ENCODE measurements around the gene TRIP13. TPM values are rescaled to one million over a fixed set of nuclear protein-coding genes. Genes with fewer than 3 reads are reported as not detected.

Gene TRIP13
- total RNA-seq, 1 experiment from 2014 or later = 42.6 TPM

DNA sequence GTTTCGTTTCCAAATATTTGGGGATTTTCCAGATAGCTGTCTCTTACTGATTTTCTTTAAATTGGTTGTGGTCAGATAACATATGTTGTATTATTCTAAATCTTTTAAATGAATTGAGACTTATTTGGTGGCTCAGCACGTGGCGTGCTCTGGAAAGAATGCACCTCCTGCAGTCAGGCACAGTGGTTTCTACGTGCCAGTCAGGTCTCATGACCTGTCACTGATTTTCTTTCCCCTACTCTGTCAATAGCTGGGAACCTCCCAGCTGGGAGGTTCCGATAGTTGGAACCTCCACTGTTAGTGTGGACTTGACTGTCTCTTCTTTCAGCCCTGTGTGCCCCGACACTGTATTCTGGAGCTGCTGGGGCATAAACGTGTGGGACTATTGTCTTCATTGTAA lies 27.6 kb downstream of the TRIP13 start:
- Mint-ChIP-seq H3K27me3 (ENCODE audit: low read depth) (peaks cover 14% of the 10 kb centered on the region), H3K36me3 (ENCODE audit: insufficient read depth in 1 of 3, low read depth in 3 of 3) (peaks cover 10 to 38% (median 32%) of the 10 kb centered on the region in 3 experiments; a peak in 6 of 7 replicates), H3K27ac (no peak overlapping the region), H3K4me1 (peaks cover 0 to 7% of the 10 kb centered on the region in 2 experiments; a peak in 2 of 4 replicates), H3K4me3 (no peak overlapping the region), H3K9me3 (no peaks in the 10 kb centered on the region)
- Histone ChIP-seq H4K8ac (replicated peaks; ENCODE audit: insufficient read length, low read depth, low read length) (no peak overlapping the region), H3K27ac (ENCODE audit: insufficient read length, low read depth, low read length) (no peak overlapping the region), H3K79me1 (ENCODE audit: insufficient read depth, low read depth, low read length, poor library complexity, severe bottlenecking) (no peaks in the 10 kb centered on the region), H3K56ac (ENCODE audit: insufficient read length, low read depth, low read length) (no peak overlapping the region), H3K23me2 (ENCODE audit: insufficient read length, low read depth, low read length, poor library complexity, severe bottlenecking) (no peaks in the 10 kb centered on the region), H2BK20ac (ENCODE audit: low read depth, low read length, poor library complexity, severe bottlenecking) (no peak overlapping the region), H3K9ac (ENCODE audit: extremely low read depth, insufficient read length, low read length) (no peak overlapping the region), H2BK15ac (ENCODE audit: low read depth, low read length) (no peak overlapping the region), H3K79me2 (ENCODE audit: insufficient read depth, low read length) (no peaks in the 10 kb centered on the region), H3T11ph (ENCODE audit: low read length) (no peak overlapping the region), H4K5ac (ENCODE audit: insufficient read length, low read depth, low read length) (no peak overlapping the region), H3K18ac (ENCODE audit: insufficient read length, low read depth, low read length) (no peak overlapping the region), H3K4me1 (ENCODE audit: insufficient read depth, low read length) (no peaks in the 10 kb centered on the region), H4K20me1 (ENCODE audit: control insufficient read depth, insufficient read depth, insufficient read length) (no peaks in the 10 kb centered on the region), H3K9me3 (ENCODE audit: control insufficient read depth, low read depth, low read length) (no peaks in the 10 kb centered on the region), H2AFZ (ENCODE audit: low read length) (no peak overlapping the region), H3K4me2 (ENCODE audit: insufficient read depth, insufficient read length, low read length) (no peak overlapping the region), H3K14ac (ENCODE audit: insufficient read depth, low read length) (no peak overlapping the region), H2BK12ac (ENCODE audit: insufficient read length, low read depth, low read length) (no peak overlapping the region), H4K91ac (ENCODE audit: insufficient read length, low read depth, low read length) (no peak overlapping the region), H2BK5ac (ENCODE audit: insufficient read length, low read length) (no peak overlapping the region), H3K23ac (ENCODE audit: insufficient read length, low read depth, low read length) (no peak overlapping the region), H3K4ac (ENCODE audit: low read depth, low read length) (no peak overlapping the region), H2BK120ac (ENCODE audit: low read depth, low read length, poor library complexity, severe bottlenecking) (no peak overlapping the region), H3K27me3 (ENCODE audit: insufficient read depth, low read length) (no peaks in the 10 kb centered on the region), H2AK5ac (ENCODE audit: insufficient read length, low read length) (no peak overlapping the region)
- WGBS (ENCODE audit: extremely low coverage, insufficient read length, low lambda C conversion rate) = no CpG with 5 or more reads among the region's 7 CpGs
- DNase-seq = no peak
- TF ChIP-seq, protein P1, sequence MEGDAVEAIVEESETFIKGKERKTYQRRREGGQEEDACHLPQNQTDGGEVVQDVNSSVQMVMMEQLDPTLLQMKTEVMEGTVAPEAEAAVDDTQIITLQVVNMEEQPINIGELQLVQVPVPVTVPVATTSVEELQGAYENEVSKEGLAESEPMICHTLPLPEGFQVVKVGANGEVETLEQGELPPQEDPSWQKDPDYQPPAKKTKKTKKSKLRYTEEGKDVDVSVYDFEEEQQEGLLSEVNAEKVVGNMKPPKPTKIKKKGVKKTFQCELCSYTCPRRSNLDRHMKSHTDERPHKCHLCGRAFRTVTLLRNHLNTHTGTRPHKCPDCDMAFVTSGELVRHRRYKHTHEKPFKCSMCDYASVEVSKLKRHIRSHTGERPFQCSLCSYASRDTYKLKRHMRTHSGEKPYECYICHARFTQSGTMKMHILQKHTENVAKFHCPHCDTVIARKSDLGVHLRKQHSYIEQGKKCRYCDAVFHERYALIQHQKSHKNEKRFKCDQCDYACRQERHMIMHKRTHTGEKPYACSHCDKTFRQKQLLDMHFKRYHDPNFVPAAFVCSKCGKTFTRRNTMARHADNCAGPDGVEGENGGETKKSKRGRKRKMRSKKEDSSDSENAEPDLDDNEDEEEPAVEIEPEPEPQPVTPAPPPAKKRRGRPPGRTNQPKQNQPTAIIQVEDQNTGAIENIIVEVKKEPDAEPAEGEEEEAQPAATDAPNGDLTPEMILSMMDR (conservative IDR thresholded peaks at IDR 0.05) = no peak

Measured in H9 (cell line).